CD4-positive, alpha-beta T cell treated with Interleukin-15 for 4 hours (primary cell): ENCODE measurements around the gene ISCU.
"Not testable (repeated sequence)": the region's sequence is repeated elsewhere in the genome, so short reads cannot be mapped to it uniquely, and the experiment has no call there.

Experiments
- DNase-seq: peaks from one replicate; pipeline ENCODE4 v3.0.0-alpha.2; 2020; ENCODE audit warnings: low spot score

The ISCU gene

DNA sequence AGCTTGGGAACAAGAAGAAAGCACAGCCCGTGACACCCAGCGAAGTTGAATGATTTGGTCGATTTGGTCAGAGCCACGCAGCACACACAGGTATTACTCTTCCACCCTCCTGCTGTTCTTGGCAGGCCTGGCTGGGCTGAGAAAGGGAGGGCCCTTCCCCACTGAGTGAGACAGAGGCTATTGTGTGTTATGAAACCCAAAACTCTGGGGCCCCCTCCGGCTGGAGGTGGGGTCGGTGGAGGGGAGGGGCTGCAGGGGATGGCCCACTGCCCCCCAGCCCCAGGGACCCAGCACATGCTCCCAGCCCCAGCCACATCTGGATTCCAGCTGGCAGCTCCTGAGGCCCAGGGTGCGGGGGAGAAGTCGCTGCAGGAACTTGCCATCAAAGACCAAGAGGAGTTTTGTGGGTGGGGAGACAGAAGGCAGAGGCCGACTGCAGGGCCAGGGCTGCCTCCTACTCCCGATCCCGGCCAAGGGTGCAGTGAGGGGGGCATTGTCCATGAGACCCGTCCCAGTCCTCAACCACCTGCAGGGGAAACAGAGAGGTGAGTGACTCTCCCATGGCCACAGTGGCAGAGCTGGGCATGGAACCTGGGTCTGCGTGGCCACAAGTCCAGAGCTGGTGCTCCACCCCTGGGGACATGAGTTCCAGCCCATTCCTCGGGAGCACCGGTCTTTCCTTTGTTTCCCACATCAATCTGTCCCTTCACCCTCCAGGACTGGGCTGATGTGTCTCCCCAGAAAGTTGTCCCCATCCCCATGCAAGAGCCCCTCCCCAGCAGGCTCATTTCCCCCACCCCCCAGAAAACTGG is 26.8 kb downstream of the ISCU start:
- no peak for DNase-seq

DNA sequence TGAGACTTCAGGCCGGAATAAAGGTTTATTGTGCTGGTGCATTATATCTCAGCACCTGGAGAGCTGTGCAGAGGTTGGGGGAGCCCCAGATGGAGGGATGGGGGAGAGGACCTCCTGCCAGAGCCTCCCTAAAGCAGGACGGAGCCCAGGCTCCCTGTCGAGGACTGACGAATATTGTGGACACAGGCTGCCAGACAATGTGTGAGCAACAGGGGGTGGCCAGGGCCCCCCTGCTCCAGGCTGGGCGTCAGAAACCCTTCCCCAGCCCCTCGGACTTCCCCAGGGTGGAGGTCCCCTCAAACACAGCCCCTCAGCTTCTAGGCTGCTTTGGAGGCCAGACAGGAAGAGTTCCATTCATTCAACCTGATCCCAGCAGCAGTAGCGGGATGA is 27.4 kb downstream of the ISCU start:
- no peak for DNase-seq

- DNase-seq: not testable (repeated sequence)
These were observed 28.1 kb downstream of the ISCU start for GRCh38 chr12:108590463-108590862.

- DNase-seq: no peak
These were observed 29.0 kb downstream of the ISCU start for GRCh38 chr12:108591267-108591980.

- no peak for DNase-seq
These were observed 29.9 kb downstream of the ISCU start for GRCh38 chr12:108592033-108592909.

DNA sequence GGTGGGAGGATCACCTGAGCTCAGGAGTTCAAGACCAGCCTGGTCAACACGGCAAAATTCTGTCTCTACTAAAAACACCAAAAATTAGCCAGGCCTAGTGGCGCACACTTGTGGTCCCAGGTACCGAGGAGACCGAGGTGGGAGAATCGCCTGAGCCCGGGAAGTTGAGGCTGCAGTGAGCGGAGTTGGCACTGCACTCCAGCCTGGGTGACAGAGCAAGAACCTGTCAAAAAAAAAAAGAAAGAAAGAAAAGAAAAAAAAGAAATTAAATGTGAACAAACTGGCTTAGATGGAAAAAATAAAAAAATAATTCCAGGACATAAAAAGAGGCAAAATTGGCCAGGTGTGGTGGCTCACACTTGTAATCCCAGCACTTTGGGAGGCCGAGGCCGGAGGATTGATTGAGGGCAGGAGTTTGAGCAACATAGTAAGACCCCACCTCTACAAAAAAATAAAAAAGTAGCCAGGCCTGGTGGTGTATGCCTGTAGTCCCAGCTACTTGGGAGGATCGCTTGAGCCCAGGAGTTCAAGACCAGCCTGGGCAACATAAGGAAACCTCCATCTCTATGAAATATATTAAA is 32.0 kb downstream of the ISCU start:
- DNase-seq: no peak

DNA sequence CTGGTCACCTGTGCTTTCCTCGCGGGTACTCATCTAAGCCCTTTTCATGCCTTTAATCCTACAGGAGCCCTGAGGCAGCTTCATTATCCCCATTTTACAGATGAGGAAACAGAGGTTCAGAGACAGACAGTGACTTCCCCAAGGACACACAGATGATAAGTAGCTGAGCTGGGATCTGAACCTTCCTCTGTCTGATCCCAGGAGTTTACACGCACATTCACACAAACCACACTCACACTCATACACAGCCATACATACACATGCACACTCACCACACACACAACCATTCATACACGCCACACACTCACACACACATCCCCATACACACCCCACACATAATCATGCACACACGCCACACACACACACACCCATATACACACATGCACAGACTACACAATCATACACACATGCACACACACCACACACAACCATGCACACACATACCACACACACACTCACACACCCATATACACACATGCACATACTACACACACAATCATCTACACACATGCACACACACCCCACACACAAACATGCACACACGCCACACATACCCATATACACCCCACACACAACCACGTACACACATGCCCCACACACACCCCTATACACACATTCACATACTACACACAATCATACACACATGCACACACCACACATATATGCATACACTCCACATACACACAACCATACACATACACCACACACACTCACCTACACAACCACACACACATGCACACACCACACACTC is 32.7 kb downstream of the ISCU start:
- no peak for DNase-seq

DNA sequence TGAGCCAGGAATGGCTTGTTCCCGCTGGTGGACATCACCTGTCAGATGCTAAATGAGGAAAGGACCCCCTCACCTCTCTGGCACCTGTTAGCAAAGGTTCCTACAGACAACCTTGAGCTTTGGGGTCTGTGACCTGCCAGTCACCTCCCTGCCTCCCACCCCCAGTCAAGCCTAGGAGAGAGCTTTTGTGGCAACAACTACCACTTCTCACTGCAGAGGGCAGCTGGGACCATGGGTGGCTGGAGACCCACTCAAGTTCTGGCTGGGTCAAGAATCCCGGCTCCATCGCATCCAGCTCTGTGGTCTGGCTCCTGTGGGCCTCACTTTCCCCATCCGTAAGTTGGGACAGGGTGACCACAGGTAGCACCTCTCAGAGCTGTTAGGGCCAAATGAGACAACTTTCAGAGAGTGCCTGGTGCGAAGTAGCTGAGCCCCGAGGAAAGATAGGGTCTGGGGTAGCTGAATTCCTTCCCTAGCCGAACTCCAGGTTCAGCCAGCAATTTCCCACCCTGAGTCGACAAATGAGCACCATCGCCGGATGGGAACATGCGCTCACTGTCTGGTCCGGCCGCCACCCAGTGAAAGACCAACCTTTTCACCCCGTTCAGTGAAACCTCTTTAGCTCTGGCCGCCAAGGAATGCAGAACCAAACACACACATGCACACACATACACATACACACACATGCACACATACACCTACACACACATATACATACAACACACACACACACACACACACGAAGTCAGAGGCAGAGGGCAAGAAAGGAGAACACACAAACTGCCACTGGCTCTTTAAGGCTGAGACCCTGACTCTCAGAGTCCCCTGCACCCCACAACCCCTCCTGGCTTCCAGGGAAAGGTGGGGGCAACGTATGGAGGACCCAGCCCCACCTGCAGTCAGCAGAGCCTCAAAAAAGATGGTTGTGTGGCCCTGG is 33.6 kb downstream of the ISCU start:
- DNase-seq: no peak

DNA sequence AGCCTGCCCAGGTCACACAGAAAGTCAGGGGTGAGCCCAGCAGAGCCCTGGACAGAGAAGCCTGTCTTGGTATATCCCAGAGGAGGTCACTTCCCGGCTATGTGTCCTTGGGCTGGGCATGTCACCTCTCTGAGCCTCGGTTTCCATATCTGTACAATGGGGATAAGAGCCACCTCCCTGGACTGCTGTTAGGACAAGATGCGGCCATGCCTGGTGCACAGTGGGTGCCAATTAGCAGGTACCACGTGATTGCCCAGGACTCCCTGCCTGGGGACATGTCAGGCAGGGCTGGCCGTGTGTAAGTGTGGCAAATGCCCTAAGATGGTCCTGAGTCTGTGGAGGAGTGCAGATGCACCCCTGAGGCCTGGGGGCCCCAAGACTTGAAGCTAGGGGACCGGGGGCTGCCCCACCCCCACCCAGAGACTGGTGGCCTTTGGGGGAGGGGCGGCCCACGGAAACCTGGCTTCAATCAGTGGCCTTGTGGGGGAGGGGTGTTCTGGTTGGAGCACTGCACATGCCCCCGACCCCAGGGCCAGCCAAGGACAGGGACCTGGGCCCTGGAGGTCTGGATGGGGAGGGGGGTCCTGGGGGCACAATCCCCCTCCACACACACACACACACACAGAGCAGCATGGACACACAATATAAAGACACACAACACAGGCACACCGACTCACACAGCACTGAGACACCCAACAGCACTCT is 34.6 kb downstream of the ISCU start:
- no peak for DNase-seq

GRCh38 chr12:108597559-108598471 is 35.4 kb downstream of the ISCU start, which contains the start of gene TMEM119:
TSS of gene TMEM119 (minus strand) at chr12:108598084. CDS start at chr12:108592383, 5,701 bp downstream.
- no peak for DNase-seq

DNA sequence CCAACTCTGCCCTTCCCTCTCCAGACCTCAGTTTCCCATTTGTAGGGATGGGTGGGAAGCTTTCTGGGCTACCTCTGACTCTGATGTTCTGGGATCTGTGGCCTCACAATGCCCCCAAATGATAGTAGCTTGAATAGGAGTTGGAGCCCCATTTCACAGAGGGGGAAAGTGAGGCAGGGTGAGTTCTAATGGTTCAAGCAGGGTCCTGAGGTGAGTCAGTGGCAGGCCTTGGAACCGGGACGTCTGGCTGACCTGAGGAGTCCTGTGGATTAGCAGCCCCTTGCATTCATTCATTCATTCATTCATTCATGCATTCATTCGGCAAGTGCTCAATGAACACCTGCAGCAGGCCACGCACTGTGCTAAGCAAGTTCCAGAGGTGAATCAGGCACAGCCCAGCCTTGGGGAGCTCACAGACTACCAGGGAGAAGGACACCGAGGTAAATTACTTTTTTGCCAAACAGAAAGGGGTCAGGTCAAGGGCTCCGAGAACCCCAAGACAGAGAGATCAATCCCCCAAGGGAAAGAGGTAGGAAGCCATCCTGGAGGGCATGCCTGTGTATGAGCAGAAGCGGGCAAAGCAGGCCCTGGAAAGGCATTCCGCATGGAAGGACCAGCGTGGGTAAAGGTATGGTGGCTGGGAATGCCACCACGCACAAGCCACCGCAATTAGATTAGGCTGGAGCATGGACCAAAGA is 36.3 kb downstream of the ISCU start:
- DNase-seq: no peak

DNA sequence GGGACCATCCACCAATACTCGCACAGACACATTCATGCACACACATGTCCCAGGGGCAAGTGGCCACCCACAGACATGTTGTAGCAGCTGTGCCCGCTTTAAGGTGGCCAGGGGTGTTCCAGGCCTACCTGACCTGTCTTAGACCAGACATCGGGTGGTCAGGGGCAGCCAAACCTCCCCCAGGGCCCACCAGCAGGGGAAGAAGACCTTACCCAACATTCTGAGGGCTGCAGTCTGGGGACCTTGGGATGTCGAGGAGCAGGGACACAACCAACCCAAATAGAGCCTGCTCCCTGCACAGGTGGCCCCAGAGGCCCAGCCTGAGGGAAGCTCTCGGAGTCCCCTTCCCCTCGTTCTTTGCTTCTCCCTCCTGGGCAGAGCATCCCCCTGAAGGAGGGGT is 37.1 kb downstream of the ISCU start:
- no peak for DNase-seq

DNA sequence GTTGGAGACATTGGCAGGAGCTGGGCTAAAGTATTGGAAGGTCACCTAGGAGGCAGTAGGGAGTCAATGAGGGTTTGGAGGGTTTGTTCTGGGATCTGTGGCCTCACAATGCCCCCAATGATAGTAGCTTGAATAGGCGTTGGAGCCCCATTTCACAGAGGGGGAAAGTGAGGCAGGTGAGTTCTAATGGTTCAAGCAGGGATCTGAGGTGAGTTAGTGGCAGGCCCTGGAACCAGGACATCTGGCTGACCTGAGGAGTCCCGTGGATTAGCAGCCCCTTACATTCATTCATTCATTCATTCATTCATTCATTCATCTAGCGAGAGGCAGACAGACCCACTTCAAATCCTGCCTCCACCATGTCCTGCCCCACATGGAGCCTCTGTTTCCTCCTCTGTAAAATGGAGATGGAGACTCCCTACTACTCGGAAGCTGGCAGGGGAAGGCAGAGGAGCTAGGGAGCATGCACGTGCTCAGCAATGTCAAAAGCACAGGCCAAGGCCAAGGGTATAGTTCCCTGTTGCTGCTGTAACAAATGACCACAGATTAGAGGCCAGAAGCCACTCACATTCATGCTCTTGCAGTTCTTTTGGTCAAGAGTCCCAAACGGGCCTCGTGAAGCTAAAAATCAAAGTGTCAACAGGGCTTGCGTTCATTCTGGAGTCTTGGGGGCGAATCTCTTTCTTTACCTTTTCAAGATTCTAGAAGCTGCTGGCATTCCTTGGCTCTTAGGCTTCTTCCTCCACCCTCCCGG is 37.7 kb downstream of the ISCU start:
- DNase-seq: no peak

GRCh38 chr12:108600702-108601007 is 38.3 kb downstream of the ISCU start:
- no peak for DNase-seq

GRCh38 chr12:108602209-108602705 is 39.9 kb downstream of the ISCU start:
- DNase-seq: no peak

GRCh38 chr12:108602976-108603704 is 40.7 kb downstream of the ISCU start:
- DNase-seq: no peak
